SIG-M5 (cell line): ENCODE results near the gene HEXIM1.
A peak's percentile ranks its signal among the peaks of the same experiment; 100 is the strongest.

ENCODE experiments used
- DNase-seq: peaks from one replicate; lab custom pipeline; 2025; lab: John Stamatoyannopoulos, UW

Gene HEXIM1

GRCh38 chr17:45147581-45148182 lies 593 bp upstream of the HEXIM1 start:
- DNase-seq, result peak; percentile 90

- DNase-seq, result no peak
Observed at GRCh38 chr17:45149037-45149668, 878 bp downstream of the HEXIM1 start.

GRCh38 chr17:45149669-45150664 lies 1.7 kb downstream of the HEXIM1 start:
- DNase-seq, result no peak

- DNase-seq, result no peak
Observed at GRCh38 chr17:45150911-45151809, 2.9 kb downstream of the HEXIM1 start.

GRCh38 chr17:45155029-45155428 lies 6.8 kb downstream of the HEXIM1 start:
- no peak for DNase-seq

GRCh38 chr17:45155483-45155882 lies 7.2 kb downstream of the HEXIM1 start:
- no peak for DNase-seq

GRCh38 chr17:45156242-45156641 lies 8.0 kb downstream of the HEXIM1 start:
- DNase-seq, result no peak

- no peak for DNase-seq
Observed at GRCh38 chr17:45160447-45161287, 12.4 kb downstream of the HEXIM1 start.

GRCh38 chr17:45161288-45162024 lies 13.2 kb downstream of the HEXIM1 start, which contains the start of gene HEXIM2:
Gene HEXIM2, plus strand, starts transcription at chr17:45161875. Its CDS starts 919 bp downstream, at chr17:45162794.
- DNase-seq, result peak; percentile 98

GRCh38 chr17:45162025-45162687 lies 13.9 kb downstream of the HEXIM1 start:
- no peak for DNase-seq

- DNase-seq, result no peak
Observed at GRCh38 chr17:45164734-45165269, 16.5 kb downstream of the HEXIM1 start.

GRCh38 chr17:45168991-45169752 lies 20.9 kb downstream of the HEXIM1 start:
- no peak for DNase-seq

GRCh38 chr17:45170280-45170930 lies 22.1 kb downstream of the HEXIM1 start:
- no peak for DNase-seq

- no peak for DNase-seq
Observed at GRCh38 chr17:45170931-45171337, 22.7 kb downstream of the HEXIM1 start.

GRCh38 chr17:45171338-45172231 lies 23.3 kb downstream of the HEXIM1 start:
- DNase-seq, result no peak

- no peak for DNase-seq
Observed at GRCh38 chr17:45172232-45172540, 23.9 kb downstream of the HEXIM1 start.
